ENCODE measurements around the gene ACTL7A. TPM values are rescaled to one million over a fixed set of nuclear protein-coding genes. Genes with fewer than 3 reads are reported as not detected.
"Not testable (repeated sequence)": the region's sequence is repeated elsewhere in the genome, so short reads cannot be mapped to it uniquely, and the experiment has no call there.

Gene ACTL7A
- polyA plus RNA-seq, 1 experiment: not detected

GRCh38 chr9:108845507-108845906 is 16.6 kb upstream of the ACTL7A start:
- H3K27me3 ChIP-seq (ENCODE audit: control insufficient read depth, insufficient read depth, low read length): peaks cover 7% of the 10 kb centered on the region

GRCh38 chr9:108845947-108846346 is 16.1 kb upstream of the ACTL7A start:
- CTCF ChIA-PET: no interaction called here
- DNase-seq (ENCODE audit: low read depth, low spot score): no peak

More at GRCh38 chr9:108845507-108845906, 16.6 kb upstream of the ACTL7A start:
- ChIA-PET POLR2A (no interaction called here), CTCF (no interaction called here)
- Histone ChIP-seq H3K9me3 (ENCODE audit: control insufficient read depth, insufficient read depth, low read length) (no peaks in the 10 kb centered on the region), H3K27ac (ENCODE audit: low read depth, low read length) (no peak overlapping the region), H3K4me3 (ENCODE audit: low read depth, low read length) (no peak overlapping the region)
- TF ChIP-seq CTCF (IDR thresholded peaks at IDR 0.05; ENCODE audit: low read depth, low read length): no peak
- DNase-seq (ENCODE audit: low read depth, low spot score): no peak

GRCh38 chr9:108848296-108848695 is 13.8 kb upstream of the ACTL7A start:
- POLR2A ChIA-PET; H3K27me3 ChIP-seq (ENCODE audit: control insufficient read depth, insufficient read depth, low read length); DNase-seq (ENCODE audit: low read depth, low spot score); H3K9me3 ChIP-seq (ENCODE audit: control insufficient read depth, insufficient read depth, low read length); H3K27ac ChIP-seq (ENCODE audit: low read depth, low read length); H3K4me3 ChIP-seq (ENCODE audit: low read depth, low read length): not testable (repeated sequence)
- CTCF ChIA-PET: interaction anchor here (1.0 kb wide), 1 partner anchor 106 kb away, joined by 3 read pairs; no protein-coding TSS in a partner anchor

More at GRCh38 chr9:108845947-108846346, 16.1 kb upstream of the ACTL7A start:
- Histone ChIP-seq H3K9me3 (ENCODE audit: control insufficient read depth, insufficient read depth, low read length) (no peaks in the 10 kb centered on the region), H3K27me3 (ENCODE audit: control insufficient read depth, insufficient read depth, low read length) (peaks cover 5% of the 10 kb centered on the region), H3K4me3 (ENCODE audit: low read depth, low read length) (no peak overlapping the region), H3K27ac (ENCODE audit: low read depth, low read length) (no peak overlapping the region)
- no peak for TF ChIP-seq CTCF (IDR thresholded peaks at IDR 0.05; ENCODE audit: low read depth, low read length)
- POLR2A ChIA-PET: no interaction called here

DNA sequence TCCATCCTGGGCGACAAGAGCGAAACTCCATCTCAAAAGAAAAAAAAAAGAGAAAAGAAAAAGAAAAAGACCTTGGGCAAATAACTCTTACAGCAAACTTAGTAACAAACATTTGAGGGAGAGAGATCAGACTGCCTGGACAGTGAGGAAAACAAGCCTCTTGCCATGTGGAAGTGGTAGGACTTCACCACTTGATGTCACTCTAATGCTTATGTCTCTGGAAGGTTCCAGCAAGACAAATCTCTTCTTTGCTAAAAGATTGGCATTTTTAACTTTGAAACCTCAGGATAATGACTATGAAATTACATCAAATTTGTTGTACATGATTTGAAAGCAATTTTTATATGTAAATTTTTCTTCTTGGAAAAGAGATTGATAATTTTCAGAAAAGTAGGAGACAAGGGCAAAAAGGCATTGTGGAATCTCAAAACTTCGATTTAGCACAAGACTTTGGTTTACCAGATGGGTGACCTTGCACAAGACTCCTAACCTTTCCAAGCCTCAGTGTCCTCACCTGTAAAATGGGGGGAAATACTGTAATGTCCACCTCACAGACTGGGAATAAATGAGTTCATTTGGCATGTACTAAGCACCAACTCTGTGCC is 11.7 kb upstream of the ACTL7A start:
- no peak overlapping the region for H3K4me3 ChIP-seq (ENCODE audit: low read depth, low read length)
- DNase-seq (ENCODE audit: low read depth, low spot score): no peak
- peak; percentile 35 for TF ChIP-seq CTCF (IDR thresholded peaks at IDR 0.05; ENCODE audit: low read depth, low read length)
- no peak overlapping the region for H3K27ac ChIP-seq (ENCODE audit: low read depth, low read length)
- POLR2A ChIA-PET: no interaction called here
- peaks cover 8% of the 10 kb centered on the region; the same call in 1 of the 2 replicates for H3K9me3 ChIP-seq (ENCODE audit: control insufficient read depth, insufficient read depth, low read length)
- H3K27me3 ChIP-seq (ENCODE audit: control insufficient read depth, insufficient read depth, low read length): no peaks in the 10 kb centered on the region
- CTCF ChIA-PET: interaction anchor here (0.7 kb wide), 1 partner anchor 864 kb away, joined by 3 read pairs; no protein-coding TSS in a partner anchor

DNA sequence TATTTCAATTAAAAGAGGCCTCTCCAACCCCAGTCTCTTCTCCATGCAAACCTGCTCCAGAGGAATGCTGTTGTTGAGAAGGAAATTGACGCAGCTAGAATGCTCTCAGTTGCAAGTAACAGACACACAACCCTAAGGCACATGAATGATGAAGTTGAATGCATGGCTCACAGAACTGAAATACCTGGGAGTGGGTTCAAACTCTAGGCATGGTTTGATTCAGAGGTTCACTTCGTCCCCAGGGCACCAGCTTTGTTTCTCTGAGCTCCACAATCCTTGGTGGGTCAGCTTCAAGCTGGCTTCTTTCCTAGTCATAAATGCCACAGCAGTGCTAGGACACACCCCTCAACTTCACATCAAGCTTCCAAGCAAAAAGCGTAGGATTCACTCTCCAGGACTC is 10.9 kb upstream of the ACTL7A start:
- DNase-seq (ENCODE audit: low read depth, low spot score): no peak
- Histone ChIP-seq H3K4me3 (ENCODE audit: low read depth, low read length) (no peak overlapping the region), H3K27ac (ENCODE audit: low read depth, low read length) (no peak overlapping the region), H3K27me3 (ENCODE audit: control insufficient read depth, insufficient read depth, low read length) (peaks cover 2% of the 10 kb centered on the region), H3K9me3 (ENCODE audit: control insufficient read depth, insufficient read depth, low read length) (peaks cover 12% of the 10 kb centered on the region; the same call in 1 of the 2 replicates)
- CTCF ChIA-PET: no interaction called here
- TF ChIP-seq CTCF (IDR thresholded peaks at IDR 0.05; ENCODE audit: low read depth, low read length): no peak
- POLR2A ChIA-PET: no interaction called here

Data from AG04450 (cell line).